ENCODE results near the gene FARP1. TPM values are rescaled to one million over a fixed set of nuclear protein-coding genes. Genes with fewer than 3 reads are reported as not detected.

FARP1 gene
- total and polyA plus RNA-seq, 2 of the 8 experiments (the other 6 are each of a cell fraction or from before 2014, with no cell fraction given) = 24.7 to 104 TPM

DNA sequence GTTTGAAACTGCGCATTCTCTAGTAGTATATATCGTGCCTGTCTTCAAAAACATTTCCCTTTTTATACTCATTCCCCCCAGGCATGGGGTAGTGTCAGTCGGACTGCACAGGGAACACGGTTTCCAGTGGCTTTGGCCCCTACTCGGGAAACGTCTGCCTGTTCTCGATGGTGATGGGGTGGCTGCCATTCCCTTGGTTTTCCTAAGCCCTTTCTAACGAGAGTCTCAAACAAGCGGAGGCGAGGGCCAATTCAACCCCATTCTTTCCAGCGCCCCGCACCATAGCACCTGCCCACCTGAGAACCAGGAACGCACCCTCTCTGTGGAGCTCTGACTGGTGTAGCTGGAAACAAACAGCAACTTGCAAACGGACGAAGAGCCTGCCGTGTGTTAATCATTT is 306.4 kb downstream of the FARP1 start:
- Histone ChIP-seq H3K23ac (ENCODE audit: insufficient read length) (no peak overlapping the region), H4K5ac (ENCODE audit: insufficient read length, low read depth, low read length) (no peak overlapping the region), H3K36me3 (ENCODE audit: control insufficient read depth in 2 of 4, insufficient read depth in 4 of 4, low read length in 3 of 4) (peaks cover 5 to 53% (median 9%) of the 10 kb centered on the region in 4 experiments; a peak in 6 of 8 replicates), H3K9ac (replicated peaks in 1 of 4; ENCODE audit: extremely low read depth in 1 of 4, low read depth in 3 of 4, low read length in 3 of 4) (no peak overlapping the region), H3K27ac (ENCODE audit: low read depth, low read length) (no peak overlapping the region), H4K20me1 (replicated peaks in 1 of 2; ENCODE audit: control insufficient read depth in 1 of 2, insufficient read depth in 2 of 2, low read length in 2 of 2) (peaks cover 8 to 12% of the 10 kb centered on the region in 2 experiments), H4K8ac (ENCODE audit: extremely low read depth, insufficient read depth, low read length) (no peak overlapping the region), H2AK5ac (ENCODE audit: low read depth, low read length) (no peak overlapping the region), H3K9me3 (ENCODE audit: insufficient read depth in 2 of 2, low read depth in 1 of 2, low read length in 1 of 2) (no peaks in the 10 kb centered on the region), H3K18ac (ENCODE audit: extremely low read depth, low read length) (no peak overlapping the region), H3K27me3 (replicated peaks in 1 of 4; ENCODE audit: control insufficient read depth in 3 of 4, extremely low read depth in 1 of 4, insufficient read depth in 3 of 4, low read length in 3 of 4) (no peaks in the 10 kb centered on the region), H2AFZ (ENCODE audit: low read length) (no peak overlapping the region), H3K4me1 (replicated peaks in 1 of 4; ENCODE audit: control insufficient read depth in 3 of 4, insufficient read depth in 4 of 4, low read length in 3 of 4) (peaks cover 7 to 21% (median 10%) of the 10 kb centered on the region in 4 experiments), H2BK5ac (ENCODE audit: low read depth, low read length) (no peak overlapping the region), H2BK20ac (ENCODE audit: low read length) (no peak overlapping the region), H3K23me2 (ENCODE audit: low read depth, low read length) (no peaks in the 10 kb centered on the region), H3K56ac (replicated peaks; ENCODE audit: insufficient read length, low read depth, low read length) (no peak overlapping the region), H2BK12ac (ENCODE audit: low read depth, low read length) (no peak overlapping the region), H3K4ac (replicated peaks; ENCODE audit: insufficient read length, low read depth, low read length) (no peak overlapping the region), H3K14ac (ENCODE audit: insufficient read length) (no peak overlapping the region), H3K79me2 (ENCODE audit: control insufficient read depth in 1 of 2, insufficient read depth in 2 of 2, low read length in 2 of 2) (no peaks in the 10 kb centered on the region), H2BK120ac (replicated peaks; ENCODE audit: low read depth, low read length) (no peak overlapping the region), H4K91ac (replicated peaks; ENCODE audit: insufficient read length, low read length) (no peak overlapping the region), H2BK15ac (ENCODE audit: low read length) (no peak overlapping the region), H3K79me1 (ENCODE audit: low read depth, low read length) (no peaks in the 10 kb centered on the region; the same call in 1 of the 2 replicates), H3K4me3 (ENCODE audit: extremely low read depth in 1 of 4, insufficient read depth in 2 of 4, low read depth in 3 of 4, low read length in 4 of 4) (no peak overlapping the region), H3K4me2 (ENCODE audit: insufficient read depth in 1 of 2, low read depth in 2 of 2, low read length in 2 of 2) (no peak overlapping the region)
- ChIA-PET POLR2A (ENCODE audit: partially characterized antibody) (interaction anchor here (0.9 to 1.4 kb wide), 3 partner anchors 9 to 22 kb away, joined by 3 to 4 read pairs (median 3); no protein-coding TSS in a partner anchor), CTCF (ENCODE audit: partially characterized antibody) (interaction anchor here (0.7 to 3.6 kb wide), 17 partner anchors 9 to 416 kb away, joined by 3 to 27 read pairs (median 5); no protein-coding TSS in a partner anchor)
- WGBS, 2 experiments (ENCODE audit: extremely low coverage in 1 of 2, insufficient coverage in 1 of 2, insufficient read length in 1 of 2, insufficient replicate concordance in 2 of 2, low coverage in 1 of 2, low lambda C conversion rate in 2 of 2, missing lambda C conversion rate in 1 of 2) = 93% methylated on average over 15 of the region's 16 CpGs; no CpG with 5 or more reads in 1 of the 2 experiments
- FAIRE-seq (no peak), DNase-seq (ENCODE audit: low read depth in 1 of 2, low spot score in 2 of 2) (no peak)
- TF ChIP-seq TAF1 (IDR thresholded peaks at IDR 0.05; ENCODE audit: low read depth, low read length) = no peak
- no peak for TF ChIP-seq YY1 (IDR thresholded peaks at IDR 0.05; ENCODE audit: low read depth, low read length)
- no peak for TF ChIP-seq CHD2 (IDR thresholded peaks at IDR 0.05; ENCODE audit: low read length)

Measured in H1 (cell line).